HG03460 (cell line): ENCODE results near the gene TM4SF18.

Source experiments
- ATAC-seq: cut with Tn5 transposase; IDR thresholded peaks from one replicate; pipeline ENCODE4 v1.9.1; 2021; ENCODE audit not compliant: unreplicated experiment

Gene TM4SF18

GRCh38 chr3:149291178-149291577, 42.3 kb downstream of the TM4SF18 start:
- no peak for ATAC-seq

GRCh38 chr3:149288655-149289054, 44.8 kb downstream of the TM4SF18 start:
- no peak for ATAC-seq

- no peak for ATAC-seq
These were observed 49.4 kb downstream of the TM4SF18 start for GRCh38 chr3:149284034-149284433.

- ATAC-seq = no peak
These were observed 50.0 kb downstream of the TM4SF18 start for GRCh38 chr3:149283401-149283800.

GRCh38 chr3:149282836-149283235, 50.6 kb downstream of the TM4SF18 start:
- no peak for ATAC-seq

- no peak for ATAC-seq
These were observed 51.1 kb downstream of the TM4SF18 start for GRCh38 chr3:149282322-149282721.

- no peak for ATAC-seq
These were observed 52.6 kb downstream of the TM4SF18 start for GRCh38 chr3:149280671-149281349.

- ATAC-seq = no peak
These were observed 54.5 kb downstream of the TM4SF18 start for GRCh38 chr3:149278911-149279310.

- peak; percentile 76 for ATAC-seq
These were observed 56.1 kb downstream of the TM4SF18 start for GRCh38 chr3:149277331-149277813.

- ATAC-seq = no peak
These were observed 56.8 kb downstream of the TM4SF18 start for GRCh38 chr3:149276619-149277018.

GRCh38 chr3:149274220-149274619, 59.2 kb downstream of the TM4SF18 start:
- no peak for ATAC-seq

- ATAC-seq = peak; percentile 64
These were observed 60.2 kb downstream of the TM4SF18 start for GRCh38 chr3:149273096-149273751.

GRCh38 chr3:149271669-149272068, 61.8 kb downstream of the TM4SF18 start:
- ATAC-seq = no peak

GRCh38 chr3:149270180-149270579, 63.3 kb downstream of the TM4SF18 start:
- no peak for ATAC-seq

GRCh38 chr3:149269687-149270086, 63.7 kb downstream of the TM4SF18 start:
- ATAC-seq = no peak
